Measurements from ENCODE around the gene NGB. TPM values are rescaled to one million over a fixed set of nuclear protein-coding genes. Genes with fewer than 3 reads are reported as not detected.

Gene NGB
- total RNA-seq, 2 donors from 2014 or later: 1.5 TPM; not detected in 1

DNA sequence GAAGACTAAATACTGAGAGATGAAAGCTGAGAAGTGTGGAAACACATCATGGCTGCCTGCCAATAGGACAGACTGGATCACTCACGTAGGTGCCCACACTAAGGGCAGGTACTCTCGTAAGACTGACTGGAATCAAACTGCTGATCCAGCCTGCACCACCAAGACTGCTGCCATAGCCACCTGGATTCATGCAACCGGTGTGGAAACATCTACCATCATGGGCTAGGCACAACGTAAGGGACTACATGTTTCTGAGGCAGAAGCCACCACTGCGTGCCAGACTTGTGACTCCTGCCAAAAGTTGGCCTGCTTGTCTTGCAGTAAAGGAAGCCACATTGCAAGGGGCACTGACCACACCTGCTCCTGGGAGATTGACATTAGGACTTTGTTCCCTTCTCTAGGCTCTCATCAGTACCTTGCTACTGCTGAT is 45.9 kb upstream of the NGB start:
- TF ChIP-seq, protein P1, sequence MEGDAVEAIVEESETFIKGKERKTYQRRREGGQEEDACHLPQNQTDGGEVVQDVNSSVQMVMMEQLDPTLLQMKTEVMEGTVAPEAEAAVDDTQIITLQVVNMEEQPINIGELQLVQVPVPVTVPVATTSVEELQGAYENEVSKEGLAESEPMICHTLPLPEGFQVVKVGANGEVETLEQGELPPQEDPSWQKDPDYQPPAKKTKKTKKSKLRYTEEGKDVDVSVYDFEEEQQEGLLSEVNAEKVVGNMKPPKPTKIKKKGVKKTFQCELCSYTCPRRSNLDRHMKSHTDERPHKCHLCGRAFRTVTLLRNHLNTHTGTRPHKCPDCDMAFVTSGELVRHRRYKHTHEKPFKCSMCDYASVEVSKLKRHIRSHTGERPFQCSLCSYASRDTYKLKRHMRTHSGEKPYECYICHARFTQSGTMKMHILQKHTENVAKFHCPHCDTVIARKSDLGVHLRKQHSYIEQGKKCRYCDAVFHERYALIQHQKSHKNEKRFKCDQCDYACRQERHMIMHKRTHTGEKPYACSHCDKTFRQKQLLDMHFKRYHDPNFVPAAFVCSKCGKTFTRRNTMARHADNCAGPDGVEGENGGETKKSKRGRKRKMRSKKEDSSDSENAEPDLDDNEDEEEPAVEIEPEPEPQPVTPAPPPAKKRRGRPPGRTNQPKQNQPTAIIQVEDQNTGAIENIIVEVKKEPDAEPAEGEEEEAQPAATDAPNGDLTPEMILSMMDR (IDR thresholded peaks at IDR 0.05): no peak
- H3K9ac ChIP-seq (ENCODE audit: low read depth in 2 of 2, low read length in 2 of 2): no peak overlapping the region
- H3K27ac ChIP-seq: no peak overlapping the region
- H3K4me3 ChIP-seq: no peak overlapping the region
- H3K27me3 ChIP-seq: no peaks in the 10 kb centered on the region
- no peak for DNase-seq
- H3K36me3 ChIP-seq: no peaks in the 10 kb centered on the region
- H3K9me3 ChIP-seq: no peaks in the 10 kb centered on the region
- peaks cover 6% of the 10 kb centered on the region for H3K4me1 ChIP-seq
- intact Hi-C loops (cut with DNase I): loop anchor here (2.0 kb wide), 1 partner anchor 166 kb away; no protein-coding TSS in a partner anchor

DNA sequence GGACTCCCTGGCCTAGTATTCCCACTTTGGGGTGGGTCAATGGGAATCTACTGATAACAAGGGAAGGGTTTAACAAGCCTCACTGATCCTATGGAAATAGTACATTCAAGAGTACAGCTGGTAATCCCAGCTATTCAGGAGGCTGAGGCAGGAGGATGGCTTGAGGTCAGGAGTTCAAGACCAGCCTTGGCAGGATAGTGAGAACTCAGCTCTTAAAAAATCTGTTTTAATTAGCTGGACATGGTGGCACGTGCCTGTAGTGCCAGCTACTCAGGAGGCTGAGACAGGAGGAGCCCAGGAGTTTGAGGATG is 45.1 kb upstream of the NGB start:
- H3K9ac ChIP-seq (ENCODE audit: low read depth in 2 of 2, low read length in 2 of 2): no peak overlapping the region
- H3K9me3 ChIP-seq: no peaks in the 10 kb centered on the region
- DNase-seq: no peak
- peaks cover 6% of the 10 kb centered on the region for H3K4me1 ChIP-seq
- H3K27ac ChIP-seq: no peak overlapping the region
- intact Hi-C loops (cut with DNase I): loop anchor here (2.0 kb wide), 1 partner anchor 165 kb away; no protein-coding TSS in a partner anchor
- H3K36me3 ChIP-seq: no peaks in the 10 kb centered on the region
- TF ChIP-seq, protein P1 (IDR thresholded peaks at IDR 0.05): no peak
- no peak overlapping the region for H3K4me3 ChIP-seq
- H3K27me3 ChIP-seq: no peaks in the 10 kb centered on the region

DNA sequence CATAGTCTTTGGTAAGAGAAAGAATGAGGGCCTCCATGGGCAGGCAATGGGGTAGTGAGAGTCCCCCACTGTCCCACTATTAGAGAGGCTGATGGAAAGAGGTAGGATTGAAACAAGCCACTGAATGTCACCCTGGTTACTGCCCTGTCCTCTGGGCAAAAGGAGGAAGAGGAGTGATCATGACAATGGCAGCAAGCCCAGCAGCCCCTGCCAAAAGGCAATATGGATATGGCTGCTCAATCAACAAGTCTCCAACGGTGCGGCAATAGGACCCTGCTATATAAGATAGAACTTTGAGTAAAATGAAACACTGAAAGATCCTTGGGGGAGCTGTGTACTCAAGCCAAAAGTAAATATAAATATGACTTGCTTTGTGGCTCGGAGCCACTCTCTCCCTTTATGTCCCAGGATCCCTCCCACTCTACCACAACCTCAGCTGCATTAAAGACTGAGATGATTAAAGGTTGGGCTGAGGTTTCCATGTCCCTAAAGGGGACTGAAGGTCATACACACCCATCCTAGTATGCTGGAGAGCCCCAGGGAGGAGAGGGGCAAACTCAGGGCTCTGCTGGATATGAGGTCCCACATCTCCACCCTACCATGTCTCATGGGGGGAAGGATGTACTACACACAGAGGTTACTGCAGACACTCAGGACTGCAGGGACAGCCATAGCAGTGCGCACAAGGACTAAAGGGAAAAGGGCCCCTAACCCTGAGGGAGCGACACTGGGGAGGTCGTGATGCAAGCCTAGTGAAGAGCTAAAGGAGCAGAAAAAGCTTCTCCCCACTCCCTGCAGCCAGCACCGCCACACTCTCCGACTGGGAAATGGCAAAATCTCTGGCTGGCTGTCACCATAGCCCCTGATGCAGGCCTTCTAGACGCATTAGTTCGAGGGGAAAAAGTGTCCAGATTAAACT is 43.8 kb upstream of the NGB start:
- Histone ChIP-seq H3K27me3 (no peaks in the 10 kb centered on the region), H3K4me1 (peaks cover 6% of the 10 kb centered on the region), H3K4me3 (no peak overlapping the region), H3K36me3 (no peaks in the 10 kb centered on the region), H3K27ac (no peak overlapping the region), H3K9ac (ENCODE audit: low read depth in 2 of 2, low read length in 2 of 2) (no peak overlapping the region), H3K9me3 (no peaks in the 10 kb centered on the region)
- no peak for DNase-seq
- intact Hi-C loops (cut with DNase I): no loop called here
- TF ChIP-seq, protein P1 (IDR thresholded peaks at IDR 0.05): no peak

DNA sequence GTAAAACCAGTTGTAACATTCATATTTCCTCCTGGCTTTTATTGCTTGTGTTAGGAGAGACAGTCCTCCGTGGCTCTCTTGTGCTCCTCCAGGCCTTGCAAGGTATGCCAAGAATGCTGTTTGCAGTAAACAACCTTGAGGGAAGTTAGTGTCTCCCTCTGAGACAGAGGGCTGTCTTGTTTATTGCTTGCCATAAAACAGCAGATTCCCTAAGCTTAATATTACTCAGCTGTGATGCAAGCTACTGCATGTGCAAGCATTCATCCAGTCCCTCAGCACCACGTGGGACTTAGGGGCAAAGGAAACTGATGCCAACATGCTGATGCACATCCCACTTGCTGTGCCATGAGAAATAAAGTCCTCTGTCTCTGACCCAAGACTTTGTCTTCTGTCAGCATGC is 43.0 kb upstream of the NGB start:
- DNase-seq: no peak
- no peaks in the 10 kb centered on the region for H3K36me3 ChIP-seq
- H3K9me3 ChIP-seq: no peaks in the 10 kb centered on the region
- H3K27ac ChIP-seq: no peak overlapping the region
- H3K27me3 ChIP-seq: no peaks in the 10 kb centered on the region
- peaks cover 6% of the 10 kb centered on the region for H3K4me1 ChIP-seq
- intact Hi-C loops (cut with DNase I): no loop called here
- H3K4me3 ChIP-seq: no peak overlapping the region
- no peak overlapping the region for H3K9ac ChIP-seq (ENCODE audit: low read depth in 2 of 2, low read length in 2 of 2)
- TF ChIP-seq, protein P1 (IDR thresholded peaks at IDR 0.05): no peak

DNA sequence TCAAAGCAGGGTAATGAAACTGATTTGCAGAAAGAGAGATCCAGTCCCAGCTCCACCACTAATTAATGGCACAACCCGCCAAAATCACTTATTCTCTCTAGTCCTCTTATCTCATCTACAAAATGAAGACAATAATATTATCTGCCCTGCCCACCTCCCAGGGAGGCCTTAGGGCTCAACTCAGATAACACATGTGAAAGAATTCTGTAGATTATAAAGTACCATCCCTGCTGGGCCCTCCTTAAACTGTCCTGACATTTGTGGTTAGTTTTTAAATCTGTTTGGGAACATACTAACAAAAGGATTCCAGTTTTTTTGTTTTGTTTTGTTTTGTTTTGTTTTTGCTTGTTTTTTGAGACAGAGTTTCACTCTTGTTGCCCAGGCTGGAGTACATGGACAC is 42.4 kb upstream of the NGB start:
- no peaks in the 10 kb centered on the region for H3K27me3 ChIP-seq
- H3K27ac ChIP-seq: no peak overlapping the region
- no peak for DNase-seq
- TF ChIP-seq, protein P1 (IDR thresholded peaks at IDR 0.05): no peak
- H3K4me3 ChIP-seq: no peak overlapping the region
- no peak overlapping the region for H3K9ac ChIP-seq (ENCODE audit: low read depth in 2 of 2, low read length in 2 of 2)
- no peaks in the 10 kb centered on the region for H3K9me3 ChIP-seq
- intact Hi-C loops (cut with DNase I): no loop called here
- no peaks in the 10 kb centered on the region for H3K36me3 ChIP-seq
- H3K4me1 ChIP-seq: peaks cover 6% of the 10 kb centered on the region

Measured in colonic mucosa (tissue), 4 donors.